Left hindlimb (tissue), 1 donor: Measurements from ENCODE around the gene WNT6.

ENCODE experiments used
- DNase-seq: peaks from one replicate; pipeline ENCODE4 v3.0.0-alpha.2; 2018

WNT6 gene

DNA sequence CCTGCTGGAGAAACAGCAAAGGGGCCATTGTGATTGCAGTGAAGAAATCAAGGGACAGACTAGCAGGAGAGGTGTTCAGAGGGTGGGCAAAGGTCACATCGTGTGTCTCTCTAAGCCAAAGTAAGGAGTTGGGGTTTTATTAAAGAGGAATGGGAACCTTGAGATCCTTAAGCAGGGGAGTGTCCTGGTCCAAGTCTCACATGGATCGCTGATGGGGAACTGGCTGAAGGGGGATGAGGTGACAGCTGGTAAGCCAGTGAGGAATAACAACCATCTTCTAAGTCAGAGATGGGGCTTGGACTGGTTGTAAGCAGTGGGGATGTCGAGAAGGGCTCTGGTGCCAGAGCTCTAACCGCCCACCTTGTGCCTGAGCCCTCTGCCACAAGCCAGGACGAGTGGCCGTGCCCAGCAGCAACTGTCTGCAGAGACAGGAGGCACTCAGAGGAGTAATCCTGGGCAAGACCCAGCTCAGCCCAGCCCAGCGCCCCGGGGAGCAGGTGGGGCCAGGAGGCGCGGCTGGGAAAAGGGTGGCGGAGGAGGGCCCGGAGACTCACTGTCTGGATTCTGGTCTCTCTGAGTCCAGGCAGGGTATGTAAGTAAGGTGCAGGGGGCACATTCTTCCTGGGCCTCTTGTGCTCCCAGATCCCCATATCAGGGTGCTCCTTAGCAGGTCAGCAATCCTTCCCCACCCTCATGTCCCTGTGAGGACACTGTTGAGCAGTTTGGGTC, 34.7 kb downstream of the WNT6 start:
- no peak for DNase-seq

- no peak for DNase-seq
These were observed 35.2 kb downstream of the WNT6 start for GRCh38 chr2:218894880-218895157.

DNA sequence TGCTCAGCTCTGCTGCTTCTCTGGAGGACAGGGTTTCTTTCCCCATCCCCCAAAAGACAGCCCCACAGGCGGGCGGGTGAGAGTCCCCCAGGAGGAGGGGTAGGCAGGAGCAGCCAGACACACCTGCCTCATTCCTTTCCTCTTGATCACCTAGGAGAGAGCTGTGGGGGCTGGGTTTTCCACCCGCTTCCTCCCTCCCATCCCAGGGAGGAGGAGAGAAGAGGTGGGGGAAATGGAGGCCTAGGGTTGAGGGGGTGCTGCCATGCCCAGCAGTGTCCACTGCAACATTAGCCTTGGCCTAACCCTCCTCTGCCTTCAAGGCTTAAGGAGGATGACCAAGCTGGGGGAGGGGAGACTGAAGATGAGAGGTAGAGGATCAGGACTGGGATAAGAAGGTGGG, 35.7 kb downstream of the WNT6 start:
- DNase-seq, result no peak

- DNase-seq, result no peak
These were observed 36.3 kb downstream of the WNT6 start for GRCh38 chr2:218895759-218896500.

- peak; percentile 55 for DNase-seq
These were observed 37.1 kb downstream of the WNT6 start for GRCh38 chr2:218896501-218897393.

DNA sequence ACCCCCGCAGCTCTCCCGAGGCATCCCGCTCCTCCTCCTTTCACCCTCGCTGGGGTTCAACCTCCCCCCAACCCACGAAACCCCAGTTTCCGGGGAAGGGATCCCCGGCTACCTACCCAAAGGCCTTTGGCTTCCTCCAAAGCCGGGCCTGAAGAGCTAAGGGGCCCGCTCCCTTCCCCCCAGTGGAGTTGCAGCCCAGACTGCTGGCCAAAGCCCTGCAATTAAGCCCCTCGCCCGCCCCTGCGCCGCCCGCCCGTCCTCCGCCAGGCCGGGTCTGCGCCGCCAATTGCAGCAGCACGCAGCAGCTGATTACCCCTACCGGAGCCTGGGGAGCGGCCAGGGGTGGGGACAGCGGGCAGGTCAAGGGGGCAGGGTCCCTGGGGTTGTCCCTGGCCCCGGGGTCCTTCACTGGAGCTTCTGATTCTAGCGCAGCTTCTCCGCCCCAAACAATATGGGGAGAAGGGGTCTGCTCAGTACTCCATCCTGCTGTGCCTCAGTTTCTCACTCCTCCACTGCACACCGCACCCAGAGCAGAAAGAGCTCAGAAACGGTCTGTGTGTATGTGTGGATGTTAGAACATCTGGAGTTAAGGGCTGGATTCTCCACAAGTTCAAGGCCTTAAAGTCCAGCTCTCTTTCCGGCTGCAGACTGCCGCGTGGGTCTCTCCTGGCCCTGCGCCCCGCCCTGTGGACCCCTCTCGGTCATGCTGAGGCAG, 37.9 kb downstream of the WNT6 start:
- DNase-seq, result no peak

DNA sequence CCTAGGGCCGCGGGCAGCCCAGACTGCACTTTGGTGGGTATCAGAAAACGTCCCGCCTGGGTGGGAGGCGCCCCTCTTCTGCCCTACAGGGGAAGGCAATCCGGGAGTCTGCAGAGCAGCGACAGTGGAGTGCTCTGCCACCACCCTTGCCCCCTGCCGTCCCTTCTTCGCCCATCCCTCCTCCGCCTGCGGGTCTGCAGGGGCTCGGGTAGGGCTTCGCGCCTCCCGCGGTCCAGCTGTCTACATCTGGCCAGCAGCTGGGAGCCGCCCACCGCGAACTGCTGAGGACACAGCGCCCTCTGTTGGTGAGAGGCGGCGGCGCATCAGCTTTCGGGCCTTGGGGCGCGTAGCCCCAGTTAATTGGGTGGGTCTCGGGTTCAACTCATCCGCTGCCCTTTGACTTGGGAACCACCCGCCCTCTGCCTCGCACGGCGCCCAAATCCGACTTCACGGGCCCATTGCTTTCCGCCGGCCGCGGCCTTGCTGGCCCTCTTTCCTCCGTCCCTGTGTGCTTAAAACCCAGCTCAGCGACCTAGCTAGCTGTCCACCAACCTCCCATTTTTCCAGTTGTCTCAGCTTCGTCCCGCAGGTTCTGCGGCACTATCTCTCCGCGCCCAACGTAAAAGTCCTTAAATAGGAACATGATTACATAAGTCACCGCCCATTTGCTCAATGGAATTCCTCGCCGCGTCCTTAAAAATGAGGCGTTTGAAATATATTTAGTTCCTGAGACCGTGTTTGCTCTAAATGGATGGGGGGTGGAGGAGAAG, 38.7 kb downstream of the WNT6 start:
- DNase-seq, result peak; percentile 72

- DNase-seq, result no peak
These were observed 39.5 kb downstream of the WNT6 start for GRCh38 chr2:218899147-218899546.

GRCh38 chr2:218902427-218902826, 42.8 kb downstream of the WNT6 start:
- DNase-seq, result no peak

DNA sequence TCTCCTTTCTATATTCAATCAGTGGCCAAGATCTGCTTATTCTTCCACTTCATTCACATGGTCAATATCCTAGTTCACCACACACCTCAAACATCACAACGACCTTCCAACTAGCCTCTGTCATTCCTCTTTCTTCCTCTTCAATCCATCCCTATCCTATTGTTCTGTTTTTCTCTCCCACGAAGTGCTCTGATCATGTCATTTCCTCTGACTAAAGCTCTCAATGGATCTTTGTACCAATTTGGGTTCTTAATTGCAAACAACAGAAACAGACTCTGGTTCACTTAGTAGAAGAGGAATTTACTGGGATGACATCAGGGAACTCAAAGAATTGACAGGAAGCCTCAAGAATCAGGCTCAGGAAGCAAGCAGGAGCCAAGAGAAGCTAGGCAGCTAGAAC, 44.6 kb downstream of the WNT6 start:
- DNase-seq, result no peak

GRCh38 chr2:218908721-218909619, 49.4 kb downstream of the WNT6 start:
- DNase-seq, result peak; percentile 88

- no peak for DNase-seq
These were observed 51.1 kb downstream of the WNT6 start for GRCh38 chr2:218910741-218911140.

DNA sequence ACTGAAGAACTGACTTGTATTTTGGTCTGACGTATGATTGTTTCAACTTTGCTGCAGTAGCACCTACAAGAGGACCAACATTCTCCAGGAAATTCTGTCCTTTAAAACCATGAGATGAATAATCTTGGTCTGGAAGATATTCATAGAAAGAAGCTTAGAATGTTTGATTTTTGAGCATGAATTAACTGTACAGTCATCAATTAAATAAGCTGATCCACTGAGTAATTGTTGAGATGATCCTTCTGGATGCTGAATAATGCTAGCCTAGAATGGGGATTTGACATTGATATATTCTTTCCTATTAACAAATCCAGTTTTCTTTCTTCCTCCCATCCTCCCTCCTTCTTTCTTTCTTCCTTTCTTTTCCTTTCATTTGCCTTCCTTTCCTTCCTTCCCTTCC, 60.9 kb downstream of the WNT6 start:
- no peak for DNase-seq
